Measurements from ENCODE around the gene CXXC5. TPM values are rescaled to one million over a fixed set of nuclear protein-coding genes. Genes with fewer than 3 reads are reported as not detected.

CXXC5 gene
- polyA plus RNA-seq, 1 of the 3 experiments (the other 2 are of a cell fraction): 47.4 TPM

DNA sequence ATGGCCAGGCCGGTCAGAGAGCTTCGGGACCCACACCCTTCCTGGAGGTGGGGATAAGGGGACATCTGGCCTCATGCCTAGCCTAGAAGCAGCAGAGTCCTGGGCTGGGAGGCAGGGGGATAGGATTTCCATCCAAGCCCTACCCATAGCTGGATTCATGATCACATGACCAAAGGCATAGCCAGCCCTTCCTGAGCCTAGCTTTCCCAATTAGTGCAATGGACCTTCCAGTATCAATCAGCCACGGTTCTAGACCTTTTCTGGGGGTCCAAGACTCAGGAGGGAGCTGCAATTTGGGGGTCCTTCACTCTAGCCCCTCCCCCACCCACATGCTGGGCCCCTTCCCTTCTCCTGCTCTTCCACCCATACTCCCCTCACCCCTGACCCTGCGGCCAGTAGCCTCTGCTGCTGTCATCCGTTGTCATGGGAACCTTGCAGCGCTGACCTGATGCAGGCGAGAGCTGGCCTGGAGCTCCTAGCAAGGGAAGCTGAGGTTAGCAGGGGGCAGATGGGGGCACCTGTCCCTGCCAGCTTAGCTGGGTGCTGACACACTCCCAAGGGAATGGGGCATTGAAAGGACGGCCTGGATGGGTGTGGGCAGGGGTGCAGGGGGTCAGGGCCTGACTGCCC is 44.6 kb downstream of the CXXC5 start:
- Histone ChIP-seq H3K27ac (ENCODE audit: low read depth in 2 of 2, low read length in 1 of 2) (peak overlapping the region; percentile 8 to 97; a peak in 2 of 4 replicates), H3F3A (replicated peaks; ENCODE audit: insufficient read depth) (peaks cover 54% of the 10 kb centered on the region), H2AFZ (ENCODE audit: low read depth) (no peak overlapping the region), H3K36me3 (replicated peaks in 1 of 2; ENCODE audit: control insufficient read depth in 1 of 2, insufficient read depth in 2 of 2, low read length in 1 of 2) (no peaks in the 10 kb centered on the region), H3K4me3 (ENCODE audit: low read depth in 2 of 2, low read length in 1 of 2) (no peak overlapping the region), H3K9me3 (no peaks in the 10 kb centered on the region), H3K27me3 (ENCODE audit: insufficient read depth) (no peaks in the 10 kb centered on the region), H3K9ac (no peak overlapping the region), H3K4me2 (peak overlapping the region; percentile 5; the same call in 1 of the 2 replicates), H4K20me1 (ENCODE audit: insufficient read depth) (no peaks in the 10 kb centered on the region), H3K79me2 (ENCODE audit: insufficient read depth) (no peaks in the 10 kb centered on the region), H3K9me2 (no peaks in the 10 kb centered on the region), H3K4me1 (ENCODE audit: control insufficient read depth in 1 of 2, insufficient read depth in 2 of 2, low read depth in 1 of 2, low read length in 1 of 2) (peaks cover 50 to 68% of the 10 kb centered on the region in 2 experiments)
- DNase-seq: peak; percentile 59
- TF ChIP-seq, protein P1, sequence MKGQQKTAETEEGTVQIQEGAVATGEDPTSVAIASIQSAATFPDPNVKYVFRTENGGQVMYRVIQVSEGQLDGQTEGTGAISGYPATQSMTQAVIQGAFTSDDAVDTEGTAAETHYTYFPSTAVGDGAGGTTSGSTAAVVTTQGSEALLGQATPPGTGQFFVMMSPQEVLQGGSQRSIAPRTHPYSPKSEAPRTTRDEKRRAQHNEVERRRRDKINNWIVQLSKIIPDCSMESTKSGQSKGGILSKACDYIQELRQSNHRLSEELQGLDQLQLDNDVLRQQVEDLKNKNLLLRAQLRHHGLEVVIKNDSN (IDR thresholded peaks at IDR 0.05; ENCODE audit: borderline replicate concordance, low read depth): peak; percentile 61; the same call in 1 of the 2 replicates
- TF ChIP-seq TAF1 (IDR thresholded peaks at IDR 0.05; ENCODE audit: borderline replicate concordance, low read depth, low read length) (no peak), RFX5 (IDR thresholded peaks at IDR 0.05; ENCODE audit: low read length) (peak; percentile 77)
- TF ChIP-seq, protein P2, sequence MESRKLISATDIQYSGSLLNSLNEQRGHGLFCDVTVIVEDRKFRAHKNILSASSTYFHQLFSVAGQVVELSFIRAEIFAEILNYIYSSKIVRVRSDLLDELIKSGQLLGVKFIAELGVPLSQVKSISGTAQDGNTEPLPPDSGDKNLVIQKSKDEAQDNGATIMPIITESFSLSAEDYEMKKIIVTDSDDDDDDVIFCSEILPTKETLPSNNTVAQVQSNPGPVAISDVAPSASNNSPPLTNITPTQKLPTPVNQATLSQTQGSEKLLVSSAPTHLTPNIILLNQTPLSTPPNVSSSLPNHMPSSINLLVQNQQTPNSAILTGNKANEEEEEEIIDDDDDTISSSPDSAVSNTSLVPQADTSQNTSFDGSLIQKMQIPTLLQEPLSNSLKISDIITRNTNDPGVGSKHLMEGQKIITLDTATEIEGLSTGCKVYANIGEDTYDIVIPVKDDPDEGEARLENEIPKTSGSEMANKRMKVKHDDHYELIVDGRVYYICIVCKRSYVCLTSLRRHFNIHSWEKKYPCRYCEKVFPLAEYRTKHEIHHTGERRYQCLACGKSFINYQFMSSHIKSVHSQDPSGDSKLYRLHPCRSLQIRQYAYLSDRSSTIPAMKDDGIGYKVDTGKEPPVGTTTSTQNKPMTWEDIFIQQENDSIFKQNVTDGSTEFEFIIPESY (IDR thresholded peaks at IDR 0.05; ENCODE audit: borderline replicate concordance, low read depth): no peak
- POLR2A ChIA-PET: interaction anchor here (1.6 to 2.3 kb wide), 3 partner anchors 15 to 44 kb away, joined by 5 to 16 read pairs (median 5); partner anchors contain the start of gene CXXC5
- 81% methylated on average over 6 of the region's 8 CpGs for WGBS (ENCODE audit: low lambda C conversion rate)
- CTCF ChIA-PET: interaction anchor here (0.8 to 14.8 kb wide), 10 partner anchors 10 to 73 kb away, joined by 3 to 310 read pairs (median 5); partner anchors contain the start of gene CXXC5

DNA sequence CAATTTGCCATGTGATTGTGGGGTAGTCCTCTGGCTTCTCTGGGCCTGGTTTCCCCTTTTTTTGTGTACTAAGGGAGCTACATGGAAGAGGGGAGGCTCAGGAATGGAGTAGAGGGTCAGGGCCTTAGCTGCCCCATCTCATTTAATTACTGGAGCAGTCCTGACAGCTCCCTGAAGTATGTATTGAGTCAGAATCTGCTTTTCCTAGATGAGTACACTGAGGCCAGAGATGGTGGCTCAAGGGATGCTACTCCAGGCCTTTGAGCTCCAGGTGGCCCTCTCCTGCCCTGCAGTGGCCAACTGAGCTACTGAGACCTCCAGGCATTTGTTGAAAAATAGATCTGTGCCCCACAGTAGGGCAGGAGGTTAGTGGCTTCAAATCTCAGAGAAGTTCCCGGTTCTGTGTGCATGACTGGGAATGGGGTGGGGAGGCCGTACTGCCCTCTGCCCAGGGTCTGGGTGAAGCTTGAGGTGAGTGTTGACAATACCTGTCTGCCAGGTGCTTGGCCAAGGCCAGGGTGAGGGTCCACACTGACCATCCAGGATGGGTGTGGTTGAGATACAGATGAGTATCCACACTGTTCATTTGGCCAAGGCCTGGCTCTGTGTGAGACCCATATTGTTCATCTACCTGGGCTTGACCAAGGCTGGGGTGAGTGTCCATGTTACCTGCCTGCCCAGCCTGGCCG is 45.7 kb downstream of the CXXC5 start:
- H3K79me2 ChIP-seq (ENCODE audit: insufficient read depth): no peaks in the 10 kb centered on the region
- H3K4me1 ChIP-seq (ENCODE audit: control insufficient read depth in 1 of 2, insufficient read depth in 2 of 2, low read depth in 1 of 2, low read length in 1 of 2): peaks cover 59 to 68% of the 10 kb centered on the region in 2 experiments
- no peak overlapping the region for H3K9ac ChIP-seq
- CTCF ChIA-PET: interaction anchor here (0.6 to 14.8 kb wide), 9 partner anchors 14 to 93 kb away, joined by 3 to 310 read pairs (median 5); partner anchors contain the start of gene CXXC5
- POLR2A ChIA-PET: interaction anchor here (1.6 to 2.3 kb wide), 3 partner anchors 16 to 46 kb away, joined by 5 to 16 read pairs (median 5); partner anchors contain the start of gene CXXC5
- no peak overlapping the region for H3K4me3 ChIP-seq (ENCODE audit: low read depth in 2 of 2, low read length in 1 of 2)
- WGBS (ENCODE audit: low lambda C conversion rate): 88% methylated on average over 3 of the region's 3 CpGs
- H3K9me3 ChIP-seq: no peaks in the 10 kb centered on the region
- peak overlapping the region; percentile 34 to 97 for H3K27ac ChIP-seq (ENCODE audit: low read depth in 2 of 2, low read length in 1 of 2)
- H2AFZ ChIP-seq (ENCODE audit: low read depth): no peak overlapping the region
- no peak for DNase-seq
- peaks cover 54% of the 10 kb centered on the region for H3F3A ChIP-seq (replicated peaks; ENCODE audit: insufficient read depth)
- H3K4me2 ChIP-seq: peak overlapping the region; percentile 5; the same call in 1 of the 2 replicates
- no peaks in the 10 kb centered on the region for H3K9me2 ChIP-seq
- H3K36me3 ChIP-seq (replicated peaks in 1 of 2; ENCODE audit: control insufficient read depth in 1 of 2, insufficient read depth in 2 of 2, low read length in 1 of 2): no peaks in the 10 kb centered on the region
- H4K20me1 ChIP-seq (ENCODE audit: insufficient read depth): no peaks in the 10 kb centered on the region
- no peaks in the 10 kb centered on the region for H3K27me3 ChIP-seq (ENCODE audit: insufficient read depth)
- TF ChIP-seq, protein P3, sequence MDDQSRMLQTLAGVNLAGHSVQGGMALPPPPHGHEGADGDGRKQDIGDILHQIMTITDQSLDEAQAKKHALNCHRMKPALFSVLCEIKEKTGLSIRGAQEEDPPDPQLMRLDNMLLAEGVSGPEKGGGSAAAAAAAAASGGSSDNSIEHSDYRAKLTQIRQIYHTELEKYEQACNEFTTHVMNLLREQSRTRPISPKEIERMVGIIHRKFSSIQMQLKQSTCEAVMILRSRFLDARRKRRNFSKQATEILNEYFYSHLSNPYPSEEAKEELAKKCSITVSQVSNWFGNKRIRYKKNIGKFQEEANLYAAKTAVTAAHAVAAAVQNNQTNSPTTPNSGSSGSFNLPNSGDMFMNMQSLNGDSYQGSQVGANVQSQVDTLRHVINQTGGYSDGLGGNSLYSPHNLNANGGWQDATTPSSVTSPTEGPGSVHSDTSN (IDR thresholded peaks at IDR 0.05): peak; percentile 24; the same call in 1 of the 2 replicates
- TF ChIP-seq NRF1 (IDR thresholded peaks at IDR 0.05; ENCODE audit: low read depth, low read length): no peak
- no peak for TF ChIP-seq TCF12 (IDR thresholded peaks at IDR 0.05)
- no peak for TF ChIP-seq CHD2 (IDR thresholded peaks at IDR 0.05; ENCODE audit: low read length, partially characterized antibody)
- TF ChIP-seq FOXJ3 (CRISPR knock-in tag; IDR thresholded peaks at IDR 0.05): no peak
- no peak for TF ChIP-seq EZH2phosphoT487 (IDR thresholded peaks at IDR 0.05; ENCODE audit: borderline replicate concordance, low read depth)
- TF ChIP-seq MXI1 (IDR thresholded peaks at IDR 0.05; ENCODE audit: low read depth, low read length): no peak
- TF ChIP-seq, protein P4, sequence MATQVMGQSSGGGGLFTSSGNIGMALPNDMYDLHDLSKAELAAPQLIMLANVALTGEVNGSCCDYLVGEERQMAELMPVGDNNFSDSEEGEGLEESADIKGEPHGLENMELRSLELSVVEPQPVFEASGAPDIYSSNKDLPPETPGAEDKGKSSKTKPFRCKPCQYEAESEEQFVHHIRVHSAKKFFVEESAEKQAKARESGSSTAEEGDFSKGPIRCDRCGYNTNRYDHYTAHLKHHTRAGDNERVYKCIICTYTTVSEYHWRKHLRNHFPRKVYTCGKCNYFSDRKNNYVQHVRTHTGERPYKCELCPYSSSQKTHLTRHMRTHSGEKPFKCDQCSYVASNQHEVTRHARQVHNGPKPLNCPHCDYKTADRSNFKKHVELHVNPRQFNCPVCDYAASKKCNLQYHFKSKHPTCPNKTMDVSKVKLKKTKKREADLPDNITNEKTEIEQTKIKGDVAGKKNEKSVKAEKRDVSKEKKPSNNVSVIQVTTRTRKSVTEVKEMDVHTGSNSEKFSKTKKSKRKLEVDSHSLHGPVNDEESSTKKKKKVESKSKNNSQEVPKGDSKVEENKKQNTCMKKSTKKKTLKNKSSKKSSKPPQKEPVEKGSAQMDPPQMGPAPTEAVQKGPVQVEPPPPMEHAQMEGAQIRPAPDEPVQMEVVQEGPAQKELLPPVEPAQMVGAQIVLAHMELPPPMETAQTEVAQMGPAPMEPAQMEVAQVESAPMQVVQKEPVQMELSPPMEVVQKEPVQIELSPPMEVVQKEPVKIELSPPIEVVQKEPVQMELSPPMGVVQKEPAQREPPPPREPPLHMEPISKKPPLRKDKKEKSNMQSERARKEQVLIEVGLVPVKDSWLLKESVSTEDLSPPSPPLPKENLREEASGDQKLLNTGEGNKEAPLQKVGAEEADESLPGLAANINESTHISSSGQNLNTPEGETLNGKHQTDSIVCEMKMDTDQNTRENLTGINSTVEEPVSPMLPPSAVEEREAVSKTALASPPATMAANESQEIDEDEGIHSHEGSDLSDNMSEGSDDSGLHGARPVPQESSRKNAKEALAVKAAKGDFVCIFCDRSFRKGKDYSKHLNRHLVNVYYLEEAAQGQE (IDR thresholded peaks at IDR 0.05; ENCODE audit: low read depth, low read length): no peak
- no peak for TF ChIP-seq RXRA (IDR thresholded peaks at IDR 0.05; ENCODE audit: borderline replicate concordance, low read depth)
- 0 out of 2 replicates have a peak, but pooled peaks have one; percentile 3 for TF ChIP-seq SMC3 (IDR thresholded peaks at IDR 0.05; ENCODE audit: low read depth, low read length)
